Measurements from ENCODE around the gene ZNF614. TPM values are rescaled to one million over a fixed set of nuclear protein-coding genes. Genes with fewer than 3 reads are reported as not detected.

ZNF614 gene
- total and polyA plus RNA-seq, 2 of the 13 experiments (the other 11 are each of a cell fraction or from before 2014, with no cell fraction given): 13.0 to 22.8 TPM

GRCh38 chr19:52048555-52049501 is 20.6 kb upstream of the ZNF614 start, which contains the start of gene ZNF432:
Gene ZNF432 (minus strand): TSS chr19:52048838. CDS start chr19:52046868, 1,970 bp downstream.
- no peaks in the 10 kb centered on the region for H4K20me1 ChIP-seq (ENCODE audit: insufficient read depth, low read length)
- DNase-seq (ENCODE audit: low spot score) (peak; percentile 79), FAIRE-seq (peak; percentile 79), ATAC-seq (peak; percentile 96)
- peaks cover 2 to 5% of the 10 kb centered on the region in 2 experiments; a peak in 2 of 5 replicates for H3K36me3 ChIP-seq (replicated peaks in 1 of 2; ENCODE audit: control insufficient read depth in 1 of 2, insufficient read depth in 2 of 2, low read length in 2 of 2)
- intact Hi-C loops (cut with micrococcal nuclease; ENCODE audit: unreplicated experiment): loop anchor here (2.0 to 10.0 kb wide), 2 partner anchors 22 to 46 kb away; partner anchors contain the start of gene ZNF841
- peak within 1 kb of the TSS; percentile 94 for H3K27ac ChIP-seq (ENCODE audit: extremely low read length, insufficient read depth, low read length)
- peak within 1 kb of the TSS; percentile 66 to 90 (median 87) for H3K4me3 ChIP-seq (replicated peaks in 1 of 3; ENCODE audit: insufficient read depth in 1 of 3, low read depth in 2 of 3, low read length in 3 of 3)
- peaks cover 2% of the 10 kb centered on the region for H3K79me2 ChIP-seq (ENCODE audit: insufficient read depth, low read length)
- in situ Hi-C loops (cut with HindIII; ENCODE audit: extremely low pct_ligation_motif_present, low pct_unique_long_range_greater_than_20kb): no loop called here
- H3K27me3 ChIP-seq (ENCODE audit: control insufficient read depth in 1 of 2, insufficient read depth in 2 of 2, low read length in 2 of 2): no peaks in the 10 kb centered on the region; a peak in 1 of 5 replicates
- BruUV-seq (replicated peaks): TSS peak; percentile 94
- CTCF ChIA-PET (ENCODE audit: low intra/inter-chr PET ratio, low total read pairs): no interaction called here
- under 1% methylated on average over 45 of the region's 60 CpGs for WGBS (ENCODE audit: low lambda C conversion rate)
- POLR2A ChIA-PET: interaction anchor here (1.0 to 1.8 kb wide), 4 partner anchors 21 to 141 kb away, joined by 3 to 10 read pairs (median 8); partner anchors contain the start of genes PPP2R1A, ZNF614 and ZNF615
- H3K4me2 ChIP-seq (ENCODE audit: low read depth, low read length): peak within 1 kb of the TSS; percentile 78
- 0 out of 2 replicates have a peak, but pooled peaks cover 5% of the 10 kb centered on the region for H3K9me3 ChIP-seq (ENCODE audit: low read length)
- H3K4me1 ChIP-seq (ENCODE audit: insufficient read depth, low read length): peaks cover 27% of the 10 kb centered on the region
- H2AFZ ChIP-seq (ENCODE audit: low read length): peak within 1 kb of the TSS; percentile 98
- peak within 1 kb of the TSS; percentile 97 for H3K9ac ChIP-seq (ENCODE audit: insufficient read depth, low read depth, low read length)
- TF ChIP-seq ATF1 (CRISPR knock-in tag; IDR thresholded peaks at IDR 0.05): peak; percentile 58; the same call in 1 of the 2 replicates
- TF ChIP-seq ZNF274 (CRISPR knock-in tag; IDR thresholded peaks at IDR 0.05): no peak
- peak; percentile 48; the same call in 1 of the 2 replicates for TF ChIP-seq MYC (CRISPR knock-in tag; IDR thresholded peaks at IDR 0.05; ENCODE audit: borderline replicate concordance)
- TF ChIP-seq ZKSCAN8 (CRISPR knock-in tag; IDR thresholded peaks at IDR 0.05; ENCODE audit: borderline replicate concordance): no peak
- TF ChIP-seq TFAP4 (IDR thresholded peaks at IDR 0.05; ENCODE audit: borderline replicate concordance, low read depth): 0 out of 2 replicates have a peak, but pooled peaks have one; percentile 13
- peak; percentile 33 to 59; a peak in 1 of 4 replicates for TF ChIP-seq POLR2A (IDR thresholded peaks at IDR 0.05; ENCODE audit: insufficient read depth in 1 of 2, low read depth in 2 of 2, low read length in 2 of 2)
- peak; percentile 43; the same call in 1 of the 2 replicates for TF ChIP-seq ELF3 (CRISPR knock-in tag; IDR thresholded peaks at IDR 0.05)
- TF ChIP-seq ARNT2 (CRISPR knock-in tag; IDR thresholded peaks at IDR 0.05; ENCODE audit: low read depth): peak; percentile 74; the same call in 1 of the 2 replicates
- TF ChIP-seq ZNF205 (CRISPR knock-in tag; IDR thresholded peaks at IDR 0.05): 0 out of 2 replicates have a peak, but pooled peaks have one; percentile 50
- TF ChIP-seq NRL (CRISPR knock-in tag; IDR thresholded peaks at IDR 0.05; ENCODE audit: borderline replicate concordance): peak; percentile 62; the same call in 1 of the 2 replicates
- no peak for TF ChIP-seq TCF12 (IDR thresholded peaks at IDR 0.05)
- no peak for TF ChIP-seq TCF12 (CRISPR knock-in tag; IDR thresholded peaks at IDR 0.05)
- peak; percentile 40; the same call in 1 of the 2 replicates for TF ChIP-seq RFX1 (IDR thresholded peaks at IDR 0.05)
- 0 out of 2 replicates have a peak, but pooled peaks have one; percentile 28 for TF ChIP-seq ZNF124 (CRISPR knock-in tag; IDR thresholded peaks at IDR 0.05)
- peak; percentile 27 for TF ChIP-seq ZNF18 (CRISPR knock-in tag; IDR thresholded peaks at IDR 0.05; ENCODE audit: insufficient replicate concordance)
- peak; percentile 99 for TF ChIP-seq YY1 (IDR thresholded peaks at IDR 0.05; ENCODE audit: insufficient read depth, insufficient replicate concordance, low read depth, low read length)
- TF ChIP-seq REST (IDR thresholded peaks at IDR 0.05; ENCODE audit: borderline replicate concordance in 1 of 2, low read depth in 1 of 2, low read length in 2 of 2): 0 out of 4 replicates have a peak, but pooled peaks of 1 of the 2 experiments have one; percentile 16

All from HepG2 (cell line).